Trophoblast cell (in vitro differentiated cells and primary cell): ENCODE results near the gene NKPD1.

Experiments used
- DNase-seq, 2 donors: peaks; one replicate each; pipeline ENCODE4 v3.0.0-alpha.2; 2016
- H2AFZ ChIP-seq: 2 replicates; pipeline ENCODE4 v1.6.1; 2013; ENCODE audit warnings: low read length, moderate library complexity, mild to moderate bottlenecking; ENCODE audit not compliant: insufficient read depth, poor library complexity
- H2AK5ac ChIP-seq: 2 replicates; pipeline ENCODE4 v1.6.1; 2013; ENCODE audit warnings: mild to moderate bottlenecking, low read length
- H2BK120ac ChIP-seq: 2 replicates; pipeline ENCODE4 v1.6.1; 2013; ENCODE audit warnings: low read length, mild to moderate bottlenecking, moderate library complexity; ENCODE audit not compliant: insufficient read depth, poor library complexity
- H2BK12ac ChIP-seq: 2 replicates; pipeline ENCODE4 v1.6.1; 2013; ENCODE audit warnings: mild to moderate bottlenecking, low read length, moderate library complexity
- H2BK5ac ChIP-seq: 2 replicates; pipeline ENCODE4 v1.6.1; 2013; ENCODE audit warnings: low read length, low read depth, moderate library complexity, mild to moderate bottlenecking; ENCODE audit not compliant: poor library complexity
- H3K14ac ChIP-seq: 2 replicates; pipeline ENCODE4 v1.6.1; 2013; ENCODE audit warnings: mild to moderate bottlenecking, low read length
- H3K18ac ChIP-seq: 2 replicates; pipeline ENCODE4 v1.6.1; 2013; ENCODE audit warnings: mild to moderate bottlenecking, low read length
- H3K23ac ChIP-seq: 2 replicates; pipeline ENCODE4 v1.6.1; 2013; ENCODE audit warnings: low read length
- H3K27ac ChIP-seq: 2 replicates; pipeline ENCODE4 v1.5.1; 2013; ENCODE audit warnings: low read depth, mild to moderate bottlenecking, inconsistent platforms, low read length, moderate library complexity
- H3K27me3 ChIP-seq: 2 replicates; pipeline ENCODE4 v1.6.1; 2013; ENCODE audit warnings: inconsistent platforms, mild to moderate bottlenecking, low read length, moderate library complexity; ENCODE audit not compliant: insufficient read depth
- H3K36me3 ChIP-seq, 2 experiments: 1 replicate in 1 of 2; 2 replicates in 1 of 2; pipeline ENCODE4 v1.6.1; 2013; ENCODE audit warnings: low read length in 2 of 2, mild to moderate bottlenecking in 2 of 2, moderate library complexity in 1 of 2; ENCODE audit not compliant: insufficient read depth in 2 of 2, control insufficient read depth in 1 of 2
- H3K4ac ChIP-seq: 2 replicates; pipeline ENCODE4 v1.6.1; 2013; ENCODE audit warnings: low read depth, mild to moderate bottlenecking, low read length, moderate library complexity
- H3K4me1 ChIP-seq, 2 experiments: 1 replicate in 1 of 2; 2 replicates in 1 of 2; pipeline ENCODE4 v1.6.1; 2013; ENCODE audit warnings: low read length in 2 of 2, mild to moderate bottlenecking in 2 of 2, moderate library complexity in 1 of 2; ENCODE audit not compliant: insufficient read depth in 2 of 2, control insufficient read depth in 1 of 2
- H3K4me2 ChIP-seq: 2 replicates; pipeline ENCODE4 v1.6.1; 2013; ENCODE audit warnings: inconsistent platforms, mild to moderate bottlenecking, low read length, moderate library complexity
- H3K4me3 ChIP-seq: 2 replicates; pipeline ENCODE4 v1.5.1; 2013; ENCODE audit warnings: mild to moderate bottlenecking, low read depth, low read length, inconsistent platforms
- H3K79me1 ChIP-seq: one replicate; pipeline ENCODE4 v1.6.1; 2013; ENCODE audit warnings: low read length
- H3K79me2 ChIP-seq: 2 replicates; pipeline ENCODE4 v1.6.1; 2013; ENCODE audit warnings: low read length, mild to moderate bottlenecking; ENCODE audit not compliant: control insufficient read depth, insufficient read depth, poor library complexity
- H3K9ac ChIP-seq: 2 replicates; pipeline ENCODE4 v1.6.1; 2013; ENCODE audit warnings: mild to moderate bottlenecking, low read length
- H3K9me3 ChIP-seq: 2 replicates; pipeline ENCODE4 v1.6.1; 2013; ENCODE audit warnings: low read depth, mild to moderate bottlenecking, control low read depth, inconsistent platforms, low read length; ENCODE audit not compliant: insufficient read depth
- H4K12ac ChIP-seq: 2 replicates; pipeline ENCODE4 v1.6.1; 2013; ENCODE audit warnings: low read depth, mild to moderate bottlenecking, low read length, moderate library complexity
- H4K8ac ChIP-seq: 2 replicates; pipeline ENCODE4 v1.6.1; 2013; ENCODE audit warnings: low read depth, mild to moderate bottlenecking, low read length, moderate library complexity
- H4K91ac ChIP-seq: one replicate; pipeline ENCODE4 v1.6.1; 2013; ENCODE audit warnings: low read depth, mild to moderate bottlenecking, low read length, moderate library complexity
- WGBS: extraction: QIAGEN DNeasy Blood & Tissue Kit; methylation state at CpG from one replicate; pipeline ENCODE4 v1.1.7; 2013; ENCODE audit warnings: missing lambda C conversion rate; ENCODE audit not compliant: insufficient read length, insufficient coverage; ENCODE audit errors: extremely low coverage; 5-methylcytosine and 5-hydroxymethylcytosine counted together

Gene NKPD1

GRCh38 chr19:45144431-45145269 is 16.1 kb downstream of the NKPD1 start:
- H2BK5ac ChIP-seq, result no peak overlapping the region

GRCh38 chr19:45142726-45143110 is 18.1 kb downstream of the NKPD1 start:
- H3K79me1 ChIP-seq, result no peaks in the 10 kb centered on the region
- H3K4me1 ChIP-seq, result no peaks in the 10 kb centered on the region
- H2AK5ac ChIP-seq, result no peak overlapping the region
- no peak overlapping the region for H3K27ac ChIP-seq
- H4K91ac ChIP-seq, result no peak overlapping the region
- no peak for DNase-seq
- no peak overlapping the region for H3K9ac ChIP-seq
- no peak overlapping the region for H3K4ac ChIP-seq
- H2AFZ ChIP-seq, result no peak overlapping the region
- no peak overlapping the region for H3K4me3 ChIP-seq
- H3K9me3 ChIP-seq, result no peaks in the 10 kb centered on the region
- no peak overlapping the region for H4K8ac ChIP-seq
- peaks cover 52 to 53% of the 10 kb centered on the region in 2 experiments for H3K36me3 ChIP-seq
- no peak overlapping the region for H2BK12ac ChIP-seq
- no peaks in the 10 kb centered on the region for H3K27me3 ChIP-seq
- H2BK120ac ChIP-seq, result no peak overlapping the region
- no peak overlapping the region for H3K4me2 ChIP-seq
- no peak overlapping the region for H3K14ac ChIP-seq
- no peak overlapping the region for H3K18ac ChIP-seq
- H2BK5ac ChIP-seq, result no peak overlapping the region
- H4K12ac ChIP-seq, result no peak overlapping the region
- no peaks in the 10 kb centered on the region for H3K79me2 ChIP-seq
- no CpG with 5 or more reads among the region's 9 CpGs for WGBS
- no peak overlapping the region for H3K23ac ChIP-seq

More at GRCh38 chr19:45144431-45145269, 16.1 kb downstream of the NKPD1 start:
- no CpG with 5 or more reads among the region's 53 CpGs for WGBS
- Histone ChIP-seq H3K23ac (no peak overlapping the region), H3K9ac (no peak overlapping the region), H3K27ac (no peak overlapping the region), H2AK5ac (no peak overlapping the region), H2AFZ (no peak overlapping the region), H3K36me3 (peaks cover 53 to 54% of the 10 kb centered on the region in 2 experiments), H2BK120ac (no peak overlapping the region), H3K4me1 (no peaks in the 10 kb centered on the region), H3K27me3 (no peaks in the 10 kb centered on the region), H4K91ac (no peak overlapping the region), H3K4me3 (no peak overlapping the region), H3K4me2 (no peak overlapping the region), H3K79me2 (no peaks in the 10 kb centered on the region), H3K14ac (no peak overlapping the region), H2BK12ac (no peak overlapping the region), H3K9me3 (no peaks in the 10 kb centered on the region), H3K4ac (no peak overlapping the region), H3K18ac (no peak overlapping the region), H4K8ac (no peak overlapping the region), H3K79me1 (no peaks in the 10 kb centered on the region), H4K12ac (no peak overlapping the region)
- no peak for DNase-seq

DNA sequence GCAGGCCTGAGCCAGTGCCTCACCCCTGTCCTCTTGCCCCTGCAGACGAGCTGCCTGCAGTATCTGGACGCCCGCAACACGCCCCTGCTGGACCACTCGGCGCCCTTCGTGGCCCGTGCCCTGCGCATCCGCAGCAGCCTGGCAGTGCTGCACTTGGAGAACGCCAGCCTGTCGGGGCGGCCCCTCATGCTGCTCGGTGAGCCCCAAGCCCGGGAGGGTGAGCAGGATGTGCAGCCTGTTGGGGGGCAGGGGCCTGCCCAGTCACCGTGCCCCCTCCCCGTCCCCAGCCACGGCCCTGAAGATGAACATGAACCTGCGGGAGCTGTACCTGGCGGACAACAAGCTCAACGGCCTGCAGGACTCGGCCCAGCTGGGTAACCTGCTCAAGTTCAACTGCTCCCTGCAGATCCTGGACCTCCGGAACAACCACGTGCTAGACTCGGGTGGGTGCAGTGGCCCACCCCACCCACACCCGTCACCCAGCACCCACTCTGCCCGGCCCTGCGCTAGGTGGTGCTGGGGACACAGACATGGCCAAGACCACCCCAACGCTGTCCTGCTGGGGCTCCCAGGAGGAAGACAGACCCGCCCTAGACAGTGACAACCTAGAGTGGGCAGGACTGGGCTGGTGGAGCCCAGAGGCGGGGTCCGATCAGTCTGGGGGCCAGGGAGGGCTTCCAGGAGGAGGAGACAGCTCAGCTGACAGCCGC is 18.6 kb downstream of the NKPD1 start:
- H3K27ac ChIP-seq, result no peak overlapping the region
- no peak overlapping the region for H3K9ac ChIP-seq
- H3K27me3 ChIP-seq, result no peaks in the 10 kb centered on the region
- H2BK5ac ChIP-seq, result no peak overlapping the region
- no peaks in the 10 kb centered on the region for H3K79me1 ChIP-seq
- H2BK12ac ChIP-seq, result no peak overlapping the region
- peaks cover 50% of the 10 kb centered on the region in 2 experiments for H3K36me3 ChIP-seq
- no peak overlapping the region for H3K4ac ChIP-seq
- no peak overlapping the region for H2AK5ac ChIP-seq
- H4K8ac ChIP-seq, result no peak overlapping the region
- H2AFZ ChIP-seq, result no peak overlapping the region
- no peak overlapping the region for H3K18ac ChIP-seq
- H3K23ac ChIP-seq, result no peak overlapping the region
- WGBS, result no CpG with 5 or more reads among the region's 33 CpGs
- no peak overlapping the region for H2BK120ac ChIP-seq
- no peak overlapping the region for H3K4me3 ChIP-seq
- H3K4me1 ChIP-seq, result no peaks in the 10 kb centered on the region
- DNase-seq, result no peak
- H3K79me2 ChIP-seq, result no peaks in the 10 kb centered on the region
- H4K12ac ChIP-seq, result no peak overlapping the region
- no peak overlapping the region for H4K91ac ChIP-seq
- no peak overlapping the region for H3K14ac ChIP-seq
- H3K9me3 ChIP-seq, result no peaks in the 10 kb centered on the region
- no peak overlapping the region for H3K4me2 ChIP-seq

GRCh38 chr19:45141203-45141900 is 19.4 kb downstream of the NKPD1 start:
- Histone ChIP-seq H2AFZ (no peak overlapping the region), H3K4me3 (no peak overlapping the region), H4K91ac (no peak overlapping the region), H3K27ac (no peak overlapping the region), H4K8ac (no peak overlapping the region), H2BK5ac (no peak overlapping the region), H3K23ac (no peak overlapping the region), H3K18ac (no peak overlapping the region), H3K27me3 (no peaks in the 10 kb centered on the region), H2AK5ac (no peak overlapping the region), H3K79me1 (no peaks in the 10 kb centered on the region), H2BK12ac (no peak overlapping the region), H2BK120ac (no peak overlapping the region), H3K79me2 (no peaks in the 10 kb centered on the region), H3K4me2 (no peak overlapping the region), H3K36me3 (peaks cover 45 to 46% of the 10 kb centered on the region in 2 experiments), H4K12ac (no peak overlapping the region), H3K9ac (no peak overlapping the region), H3K4me1 (peaks cover 3% of the 10 kb centered on the region in 2 experiments), H3K9me3 (no peaks in the 10 kb centered on the region), H3K14ac (no peak overlapping the region), H3K4ac (no peak overlapping the region)
- WGBS, result no CpG with 5 or more reads among the region's 28 CpGs
- no peak for DNase-seq
